Epidermal melanocyte (primary cell): Measurements from ENCODE around the gene IFI16.
"Not testable (repeated sequence)": the region's sequence is repeated elsewhere in the genome, so short reads cannot be mapped to it uniquely, and the experiment has no call there.

ENCODE experiments used
- DNase-seq: peaks from one replicate; pipeline ENCODE4 v3.0.0; 2011; ENCODE audit warnings: low spot score; ENCODE audit not compliant: insufficient read length

Gene IFI16

DNA sequence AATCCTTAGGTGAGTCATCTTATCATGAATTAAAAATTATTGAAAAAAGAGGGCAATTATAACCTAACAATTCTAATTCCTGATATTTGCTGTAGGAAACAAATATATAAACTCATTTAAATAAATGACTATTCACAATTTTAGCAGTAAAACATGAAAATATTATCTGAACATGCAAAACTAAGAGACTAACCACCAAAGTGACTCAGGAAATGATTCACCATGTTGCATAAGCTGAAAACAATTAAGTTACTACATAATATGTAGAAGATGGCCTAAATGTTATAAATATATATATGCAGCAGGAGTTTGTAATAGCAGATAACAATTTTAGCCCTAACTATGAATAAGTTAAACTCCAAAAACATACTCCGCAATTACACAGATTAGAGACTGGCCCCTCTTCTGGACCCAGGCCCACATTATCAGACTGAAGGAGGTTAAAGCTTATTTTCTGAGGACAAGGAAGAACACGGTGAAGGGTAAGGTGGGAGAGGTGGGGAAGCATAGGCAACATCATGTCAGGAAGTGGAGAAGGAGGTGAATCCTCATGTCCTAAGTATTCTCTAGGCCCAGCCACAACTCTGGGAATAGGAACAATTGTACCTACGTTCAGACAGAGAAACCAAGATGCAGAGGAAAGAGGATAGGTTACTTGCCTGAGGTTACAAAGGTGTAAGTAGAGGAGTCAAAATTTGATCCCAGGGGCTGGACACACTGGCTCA is 82.5 kb downstream of the IFI16 start:
- DNase-seq, result no peak

GRCh38 chr1:159098596-159098995 is 88.9 kb downstream of the IFI16 start:
- DNase-seq, result no peak

DNA sequence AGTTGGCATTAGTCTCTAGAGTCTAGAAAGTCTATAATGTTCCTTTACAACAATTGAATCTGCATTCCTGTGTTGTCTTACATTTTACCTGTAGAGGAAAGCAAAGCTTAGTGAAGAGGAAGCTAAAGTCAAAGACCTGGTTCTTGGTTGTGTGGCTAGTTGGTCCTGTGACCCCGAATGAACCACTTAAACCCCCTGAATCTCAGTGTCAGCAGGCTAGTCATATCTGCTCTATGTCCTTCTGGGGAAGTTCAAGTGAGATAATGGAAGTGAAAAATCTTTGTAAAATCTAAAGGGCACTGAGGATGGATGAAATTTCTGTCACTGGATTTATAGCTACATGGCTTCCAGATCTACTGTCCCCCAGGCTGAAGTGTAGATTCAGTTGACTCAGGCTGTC is 90.9 kb downstream of the IFI16 start:
- DNase-seq, result no peak

- not testable (repeated sequence) for DNase-seq
These were observed 93.3 kb downstream of the IFI16 start for GRCh38 chr1:159103021-159103420.
